Esophagus squamous epithelium (tissue), 4 donors: ENCODE data around the gene ANP32B.

Source experiments
- POLR2A ChIP-seq, 4 donors: fragments of 450-650 bp; IDR thresholded peaks; one replicate each; pipeline ENCODE4 v1.6.1; 2017; ENCODE audit warnings: antibody characterized with exemption in 4 of 4, mild to moderate bottlenecking in 4 of 4, moderate library complexity in 3 of 4
- TF ChIP-seq, protein P1 (sequence below), 6 experiments: fragments of 450-650 bp in 4 of 6; fragments of 200-600 bp in 2 of 6; sonication (generic) in 2 of 6; IDR thresholded peaks; one replicate each; pipeline ENCODE4 v1.5.1; 2016 to 2019; ENCODE audit warnings: antibody characterized with exemption in 6 of 6, mild to moderate bottlenecking in 4 of 6, moderate library complexity in 4 of 6

DNA sequence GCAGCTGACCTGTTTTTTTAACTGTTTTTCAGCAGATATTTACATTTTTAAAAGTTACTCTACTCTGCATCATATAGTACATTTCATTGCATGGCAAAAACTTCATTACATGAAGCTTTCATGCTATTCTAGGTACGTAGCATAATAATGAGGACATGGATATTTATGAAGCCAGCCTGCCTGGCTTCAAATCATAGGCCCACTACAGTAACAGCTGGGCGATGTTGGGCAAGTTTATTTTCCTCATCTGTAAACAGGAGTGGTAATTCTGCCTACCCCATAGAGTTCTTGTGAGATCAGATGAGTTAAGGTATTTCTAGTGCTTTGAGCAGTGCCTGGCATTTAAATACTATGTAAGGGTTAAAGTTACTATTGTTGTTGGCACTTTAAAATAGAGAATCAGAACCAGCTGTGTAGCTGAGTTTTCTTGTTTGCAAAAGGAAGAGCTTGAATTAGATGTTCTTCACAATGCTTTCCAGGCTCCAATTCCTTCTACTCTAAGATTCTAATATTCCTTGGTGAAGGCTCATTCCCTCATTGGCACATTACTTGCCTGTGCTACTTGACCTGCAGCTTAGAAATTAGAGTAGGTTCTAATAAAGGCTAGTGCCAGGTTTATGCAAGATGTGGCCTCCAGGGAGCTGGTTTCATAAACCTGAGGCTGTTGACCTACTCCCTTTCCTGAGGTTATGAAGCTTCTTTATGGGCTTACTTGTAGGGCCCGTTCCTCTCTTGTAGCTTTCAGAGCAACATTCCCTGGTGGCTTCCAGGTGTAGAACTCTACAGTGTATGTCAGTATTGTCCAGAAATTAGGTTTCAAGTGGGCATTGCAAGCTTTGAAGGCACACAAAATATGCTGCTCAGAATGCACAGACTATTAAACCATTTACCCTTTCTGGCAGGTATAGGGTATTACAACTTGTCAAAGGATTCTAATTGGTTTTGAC lies 14.5 kb downstream of the ANP32B start:
- TF ChIP-seq, protein P1, sequence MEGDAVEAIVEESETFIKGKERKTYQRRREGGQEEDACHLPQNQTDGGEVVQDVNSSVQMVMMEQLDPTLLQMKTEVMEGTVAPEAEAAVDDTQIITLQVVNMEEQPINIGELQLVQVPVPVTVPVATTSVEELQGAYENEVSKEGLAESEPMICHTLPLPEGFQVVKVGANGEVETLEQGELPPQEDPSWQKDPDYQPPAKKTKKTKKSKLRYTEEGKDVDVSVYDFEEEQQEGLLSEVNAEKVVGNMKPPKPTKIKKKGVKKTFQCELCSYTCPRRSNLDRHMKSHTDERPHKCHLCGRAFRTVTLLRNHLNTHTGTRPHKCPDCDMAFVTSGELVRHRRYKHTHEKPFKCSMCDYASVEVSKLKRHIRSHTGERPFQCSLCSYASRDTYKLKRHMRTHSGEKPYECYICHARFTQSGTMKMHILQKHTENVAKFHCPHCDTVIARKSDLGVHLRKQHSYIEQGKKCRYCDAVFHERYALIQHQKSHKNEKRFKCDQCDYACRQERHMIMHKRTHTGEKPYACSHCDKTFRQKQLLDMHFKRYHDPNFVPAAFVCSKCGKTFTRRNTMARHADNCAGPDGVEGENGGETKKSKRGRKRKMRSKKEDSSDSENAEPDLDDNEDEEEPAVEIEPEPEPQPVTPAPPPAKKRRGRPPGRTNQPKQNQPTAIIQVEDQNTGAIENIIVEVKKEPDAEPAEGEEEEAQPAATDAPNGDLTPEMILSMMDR (IDR thresholded peaks at IDR 0.05), result no peak
- no peak for TF ChIP-seq POLR2A (IDR thresholded peaks at IDR 0.05)
